GM23338 (cell line): ENCODE data around the gene RNASE11. TPM values are rescaled to one million over a fixed set of nuclear protein-coding genes. Genes with fewer than 3 reads are reported as not detected.

ENCODE experiments used
- ATAC-seq: fragments of 200-7000 bp; cut with Tn5 transposase; 3 replicates; pipeline ENCODE4 v1.9.1; 2020
- DNase-seq: peaks from one replicate; pipeline ENCODE4 v3.0.0-alpha.2; 2015; ENCODE audit warnings: low spot score
- H2AFZ ChIP-seq: fragments of 200-600 bp; sonication (generic); 2 replicates; pipeline ENCODE4 v1.8.0; 2016; ENCODE audit warnings: antibody characterized with exemption, mild to moderate bottlenecking, moderate library complexity
- H3F3A ChIP-seq: fragments of 200-600 bp; sonication (generic); replicated peaks from 2 replicates; pipeline ENCODE4 v1.8.0; 2017; ENCODE audit warnings: antibody characterized with exemption, mixed run types, low read depth
- H3K27ac ChIP-seq: fragments of 200-600 bp; sonication (generic); 2 replicates; pipeline ENCODE4 v1.6.1; 2016; ENCODE audit warnings: low read depth
- H3K27me3 ChIP-seq: fragments of 200-600 bp; sonication (generic); 2 replicates; pipeline ENCODE4 v1.8.0; 2016; ENCODE audit warnings: mild to moderate bottlenecking, mixed run types, moderate library complexity; ENCODE audit not compliant: insufficient read depth
- H3K36me3 ChIP-seq: fragments of 200-600 bp; sonication (generic); 2 replicates; pipeline ENCODE4 v1.8.0; 2016; ENCODE audit warnings: mild to moderate bottlenecking; ENCODE audit not compliant: insufficient read depth
- H3K4me1 ChIP-seq: fragments of 200-600 bp; sonication (generic); 2 replicates; pipeline ENCODE4 v1.8.0; 2016; ENCODE audit warnings: mild to moderate bottlenecking, moderate library complexity; ENCODE audit not compliant: insufficient read depth
- H3K4me2 ChIP-seq: fragments of 200-600 bp; sonication (generic); 2 replicates; pipeline ENCODE4 v1.7.1; 2017; ENCODE audit warnings: mixed run types
- H3K4me3 ChIP-seq: fragments of 200-600 bp; sonication (generic); 2 replicates; pipeline ENCODE4 v1.6.1; 2016; ENCODE audit warnings: mixed run types
- H3K79me2 ChIP-seq: fragments of 200-600 bp; sonication (generic); replicated peaks from 2 replicates; pipeline ENCODE4 v1.8.0; 2017; ENCODE audit warnings: mild to moderate bottlenecking; ENCODE audit not compliant: insufficient read depth
- H3K9me2 ChIP-seq: fragments of 200-600 bp; sonication (generic); 2 replicates; pipeline ENCODE4 v1.8.0; 2017; ENCODE audit not compliant: insufficient read depth
- H4K20me1 ChIP-seq: fragments of 200-600 bp; sonication (generic); replicated peaks from 2 replicates; pipeline ENCODE4 v1.8.0; 2017; ENCODE audit warnings: mild to moderate bottlenecking; ENCODE audit not compliant: insufficient read depth
- H3K27ac Mint-ChIP-seq: 2 replicates; pipeline ENCODE4 v1.8.0; 2020; ENCODE audit warnings: inconsistent platforms, mild to moderate bottlenecking, moderate library complexity, mixed read lengths
- H3K27me3 Mint-ChIP-seq: 3 replicates; pipeline ENCODE4 v1.8.0; 2022; ENCODE audit warnings: low read depth, mild to moderate bottlenecking, moderate library complexity, mixed read lengths, inconsistent platforms; ENCODE audit not compliant: insufficient read depth, poor library complexity
- H3K36me3 Mint-ChIP-seq: 3 replicates; pipeline ENCODE4 v1.8.0; 2021; ENCODE audit warnings: low read depth, mild to moderate bottlenecking, inconsistent platforms, moderate library complexity, mixed read lengths
- H3K4me1 Mint-ChIP-seq: 3 replicates; pipeline ENCODE4 v1.8.0; 2020; ENCODE audit warnings: mild to moderate bottlenecking, inconsistent platforms, mixed read lengths
- H3K4me3 Mint-ChIP-seq: 3 replicates; pipeline ENCODE4 v1.8.0; 2021; ENCODE audit warnings: moderate library complexity, mild to moderate bottlenecking, inconsistent platforms, mixed read lengths
- H3K9me3 Mint-ChIP-seq: 3 replicates; pipeline ENCODE4 v1.8.0; 2020; ENCODE audit warnings: moderate library complexity, mild to moderate bottlenecking, inconsistent platforms, mixed read lengths
- CREB1 ChIP-seq: fragments of 250-450 bp; sonication (Bioruptor Pico); IDR thresholded peaks from 2 replicates; pipeline ENCODE4 v1.5.0; 2020; ENCODE audit warnings: low read depth, mild to moderate bottlenecking, moderate library complexity
- CTCF ChIP-seq, 2 experiments: fragments of 200-600 bp in 1 of 2; sonication (generic) in 1 of 2; conservative IDR thresholded peaks; 2 replicates each; pipeline versions ENCODE4 v1.5.1 to v1.6.1; 2016 to 2017; ENCODE audit warnings: antibody characterized with exemption in 2 of 2, low read depth in 2 of 2, mild to moderate bottlenecking in 2 of 2, moderate library complexity in 1 of 2
- EZH2 ChIP-seq: fragments of 200-600 bp; sonication (generic); IDR thresholded peaks from one replicate; pipeline ENCODE4 v1.8.0; 2017; ENCODE audit warnings: antibody characterized with exemption, mild to moderate bottlenecking, low read depth; ENCODE audit not compliant: unreplicated experiment
- EZH2phosphoT487 ChIP-seq: fragments of 200-600 bp; sonication (generic); IDR thresholded peaks from one replicate; pipeline ENCODE4 v1.8.1; 2018; ENCODE audit warnings: antibody characterized with exemption; ENCODE audit not compliant: unreplicated experiment
- NANOG ChIP-seq: IDR thresholded peaks from 2 replicates; pipeline ENCODE4 v1.6.1; 2016; ENCODE audit warnings: antibody characterized with exemption, borderline replicate concordance
- STAT1 ChIP-seq: IDR thresholded peaks from one replicate; pipeline ENCODE4 v1.6.1; 2016; ENCODE audit warnings: antibody characterized with exemption; ENCODE audit not compliant: unreplicated experiment
- ZNF462 ChIP-seq: fragments of 250-450 bp; sonication (Bioruptor Pico); IDR thresholded peaks from 2 replicates; pipeline ENCODE4 v1.5.0; 2020; ENCODE audit warnings: mild to moderate bottlenecking, moderate library complexity
- polyA plus RNA-seq: library from polyadenylated mRNA; unstranded; fragments of >200 nt; fragmentation: Nextera tagmentation; extraction: Ambion mirVana; gene quantifications from 2 replicates; pipeline ENCODE4 v1.2.1, GENCODE V29; 2016
- total RNA-seq: library from RNA; depleted of rRNA; stranded (reverse); fragments of >200 nt; shearing (Covaris generic); gene quantifications from 2 replicates; pipeline ENCODE4 v1.2.3, GENCODE V29; 2014
- TF ChIP-seq, protein P1 (sequence below): IDR thresholded peaks from 2 replicates; pipeline ENCODE4 v1.6.1; 2016; ENCODE audit warnings: antibody characterized with exemption
- TF ChIP-seq, protein P2 (sequence below): IDR thresholded peaks from one replicate; pipeline ENCODE4 v1.6.1; 2018; ENCODE audit warnings: antibody characterized with exemption; ENCODE audit not compliant: unreplicated experiment

RNASE11 gene
- total and polyA plus RNA-seq, 2 experiments from 2014 or later: not detected

DNA sequence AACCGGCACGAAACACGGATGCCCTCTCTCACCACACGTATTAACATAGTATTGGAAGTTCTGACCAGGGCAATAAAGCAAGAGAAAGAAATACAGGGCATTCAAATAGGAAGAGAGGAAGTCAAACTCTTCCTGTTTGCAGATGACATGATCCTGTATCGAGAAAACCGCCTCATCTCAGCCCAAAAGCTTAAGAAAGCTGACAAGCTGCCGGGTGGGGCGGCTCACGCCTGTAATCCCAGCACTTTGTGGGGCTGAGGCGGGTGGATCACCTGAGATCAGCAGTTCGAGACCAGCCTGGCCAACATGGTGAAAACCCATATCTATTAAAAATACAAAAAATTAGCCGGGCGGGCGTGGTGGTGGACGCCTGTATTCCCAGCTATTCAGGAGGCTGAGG is 36.0 kb upstream of the RNASE11 start:
- peaks cover 26% of the 10 kb centered on the region for H3K4me1 ChIP-seq
- TF ChIP-seq ZNF462: no peak
- no peak overlapping the region for H2AFZ ChIP-seq
- peak overlapping the region; percentile 88 for H3K4me2 ChIP-seq
- peak overlapping the region; percentile 92 for H3K4me3 Mint-ChIP-seq
- ATAC-seq: peak; percentile 1; the same call in 2 of the 3 replicates
- peaks cover 36% of the 10 kb centered on the region for H3K4me1 Mint-ChIP-seq
- H3K27me3 ChIP-seq: peaks cover 62% of the 10 kb centered on the region
- no peaks in the 10 kb centered on the region for H3K79me2 ChIP-seq
- H4K20me1 ChIP-seq: no peaks in the 10 kb centered on the region
- peaks cover 11% of the 10 kb centered on the region for H3F3A ChIP-seq
- no peaks in the 10 kb centered on the region for H3K9me2 ChIP-seq
- H3K36me3 Mint-ChIP-seq: peaks cover 3% of the 10 kb centered on the region; the same call in 2 of the 3 replicates
- DNase-seq: peak; percentile 52
- no peak overlapping the region for H3K27ac ChIP-seq
- no peaks in the 10 kb centered on the region for H3K36me3 ChIP-seq
- peak overlapping the region; percentile 81 for H3K4me3 ChIP-seq
- no peak overlapping the region for H3K27ac Mint-ChIP-seq
- peaks cover 55% of the 10 kb centered on the region for H3K27me3 Mint-ChIP-seq
- peaks cover 5% of the 10 kb centered on the region for H3K9me3 Mint-ChIP-seq

DNA sequence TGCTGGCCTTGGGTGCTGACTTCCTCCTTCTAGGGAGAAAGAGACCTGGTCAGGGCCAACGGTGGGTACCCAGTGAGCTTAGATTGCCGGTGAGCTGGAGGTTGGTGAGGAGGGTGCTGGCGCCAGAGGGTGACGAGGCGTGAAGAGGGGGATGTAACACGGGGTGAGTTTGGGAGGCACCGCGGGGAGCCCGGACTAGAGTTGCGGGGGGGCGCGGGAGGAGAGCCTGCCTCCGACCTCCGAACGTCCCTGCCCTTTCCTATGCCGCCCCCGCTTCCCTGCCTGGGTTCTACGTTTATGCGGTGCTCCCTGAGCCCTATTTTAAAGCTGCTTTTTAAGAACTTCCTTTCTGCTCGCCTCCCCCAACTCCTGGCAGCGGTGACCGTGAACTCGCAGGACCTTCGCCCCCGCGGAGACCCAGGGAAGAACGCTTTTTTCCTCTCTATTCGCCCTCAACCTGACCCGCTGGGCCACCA is 35.1 kb upstream of the RNASE11 start:
- Histone ChIP-seq H3K36me3 (no peaks in the 10 kb centered on the region), H3K79me2 (no peaks in the 10 kb centered on the region), H4K20me1 (no peaks in the 10 kb centered on the region), H3K27me3 (peaks cover 52% of the 10 kb centered on the region), H3K27ac (no peak overlapping the region), H3F3A (peaks cover 11% of the 10 kb centered on the region), H3K4me2 (peak overlapping the region; percentile 88), H3K4me3 (peak overlapping the region; percentile 81), H3K4me1 (peaks cover 20% of the 10 kb centered on the region), H3K9me2 (no peaks in the 10 kb centered on the region), H2AFZ (peak overlapping the region; percentile 98)
- Mint-ChIP-seq H3K27me3 (peaks cover 50% of the 10 kb centered on the region), H3K27ac (no peak overlapping the region), H3K4me3 (peak overlapping the region; percentile 92), H3K9me3 (peaks cover 5% of the 10 kb centered on the region), H3K4me1 (peaks cover 28% of the 10 kb centered on the region), H3K36me3 (peaks cover 3% of the 10 kb centered on the region; the same call in 2 of the 3 replicates)
- DNase-seq (no peak), ATAC-seq (no peak; the same call in 2 of the 3 replicates)
- no peak for TF ChIP-seq NANOG
- no peak for TF ChIP-seq CREB1 (CRISPR knock-in tag)
- TF ChIP-seq, protein P1, sequence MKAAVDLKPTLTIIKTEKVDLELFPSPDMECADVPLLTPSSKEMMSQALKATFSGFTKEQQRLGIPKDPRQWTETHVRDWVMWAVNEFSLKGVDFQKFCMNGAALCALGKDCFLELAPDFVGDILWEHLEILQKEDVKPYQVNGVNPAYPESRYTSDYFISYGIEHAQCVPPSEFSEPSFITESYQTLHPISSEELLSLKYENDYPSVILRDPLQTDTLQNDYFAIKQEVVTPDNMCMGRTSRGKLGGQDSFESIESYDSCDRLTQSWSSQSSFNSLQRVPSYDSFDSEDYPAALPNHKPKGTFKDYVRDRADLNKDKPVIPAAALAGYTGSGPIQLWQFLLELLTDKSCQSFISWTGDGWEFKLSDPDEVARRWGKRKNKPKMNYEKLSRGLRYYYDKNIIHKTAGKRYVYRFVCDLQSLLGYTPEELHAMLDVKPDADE: no peak
- no peak for TF ChIP-seq CTCF (conservative IDR thresholded peaks at IDR 0.05; ENCODE audit: low read depth in 2 of 2)
- no peak for TF ChIP-seq STAT1
- TF ChIP-seq EZH2phosphoT487: no peak
- TF ChIP-seq EZH2: no peak
- TF ChIP-seq, protein P2, sequence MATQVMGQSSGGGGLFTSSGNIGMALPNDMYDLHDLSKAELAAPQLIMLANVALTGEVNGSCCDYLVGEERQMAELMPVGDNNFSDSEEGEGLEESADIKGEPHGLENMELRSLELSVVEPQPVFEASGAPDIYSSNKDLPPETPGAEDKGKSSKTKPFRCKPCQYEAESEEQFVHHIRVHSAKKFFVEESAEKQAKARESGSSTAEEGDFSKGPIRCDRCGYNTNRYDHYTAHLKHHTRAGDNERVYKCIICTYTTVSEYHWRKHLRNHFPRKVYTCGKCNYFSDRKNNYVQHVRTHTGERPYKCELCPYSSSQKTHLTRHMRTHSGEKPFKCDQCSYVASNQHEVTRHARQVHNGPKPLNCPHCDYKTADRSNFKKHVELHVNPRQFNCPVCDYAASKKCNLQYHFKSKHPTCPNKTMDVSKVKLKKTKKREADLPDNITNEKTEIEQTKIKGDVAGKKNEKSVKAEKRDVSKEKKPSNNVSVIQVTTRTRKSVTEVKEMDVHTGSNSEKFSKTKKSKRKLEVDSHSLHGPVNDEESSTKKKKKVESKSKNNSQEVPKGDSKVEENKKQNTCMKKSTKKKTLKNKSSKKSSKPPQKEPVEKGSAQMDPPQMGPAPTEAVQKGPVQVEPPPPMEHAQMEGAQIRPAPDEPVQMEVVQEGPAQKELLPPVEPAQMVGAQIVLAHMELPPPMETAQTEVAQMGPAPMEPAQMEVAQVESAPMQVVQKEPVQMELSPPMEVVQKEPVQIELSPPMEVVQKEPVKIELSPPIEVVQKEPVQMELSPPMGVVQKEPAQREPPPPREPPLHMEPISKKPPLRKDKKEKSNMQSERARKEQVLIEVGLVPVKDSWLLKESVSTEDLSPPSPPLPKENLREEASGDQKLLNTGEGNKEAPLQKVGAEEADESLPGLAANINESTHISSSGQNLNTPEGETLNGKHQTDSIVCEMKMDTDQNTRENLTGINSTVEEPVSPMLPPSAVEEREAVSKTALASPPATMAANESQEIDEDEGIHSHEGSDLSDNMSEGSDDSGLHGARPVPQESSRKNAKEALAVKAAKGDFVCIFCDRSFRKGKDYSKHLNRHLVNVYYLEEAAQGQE: no peak
